ENCODE measurements around the gene NRF1.
"Not testable (repeated sequence)": the region's sequence is repeated elsewhere in the genome, so short reads cannot be mapped to it uniquely, and the experiment has no call there.

The NRF1 gene

GRCh38 chr7:129793506-129794310, 182.2 kb downstream of the NRF1 start:
- H3K9me3 ChIP-seq (replicated peaks in 1 of 11): no peaks in the 10 kb centered on the region
- no peaks in the 10 kb centered on the region for H3K4me1 ChIP-seq
- no peak for TF ChIP-seq Cebpa-rat (IDR thresholded peaks at IDR 0.05)
- H3K4me3 ChIP-seq: no peak overlapping the region
- no peak overlapping the region for H3K4me2 ChIP-seq
- H3K27ac ChIP-seq: no peak overlapping the region
- H4K20me1 ChIP-seq: no peaks in the 10 kb centered on the region; a peak in 2 of 22 replicates
- no peak overlapping the region for H3K9ac ChIP-seq
- H3K27me3 ChIP-seq: peaks cover 0 to 4% (median 3%) of the 10 kb centered on the region in 11 experiments; a peak in 4 of 22 replicates
- no peaks in the 10 kb centered on the region for H3K36me3 ChIP-seq

GRCh38 chr7:129794461-129794860, 182.9 kb downstream of the NRF1 start:
- H3K27me3 ChIP-seq; H3K9ac ChIP-seq; H3K4me2 ChIP-seq; H3K36me3 ChIP-seq; H4K20me1 ChIP-seq; H3K27ac ChIP-seq; H3K4me1 ChIP-seq; H3K9me3 ChIP-seq (replicated peaks in 1 of 11); H3K4me3 ChIP-seq: not testable (repeated sequence)

GRCh38 chr7:129796186-129796775, 184.8 kb downstream of the NRF1 start:
- no peak for TF ChIP-seq Cebpa-rat (IDR thresholded peaks at IDR 0.05)

GRCh38 chr7:129797214-129797789, 185.8 kb downstream of the NRF1 start:
- Histone ChIP-seq H3K4me3 (no peak overlapping the region), H3K27ac (no peak overlapping the region)

More at GRCh38 chr7:129796186-129796775, 184.8 kb downstream of the NRF1 start:
- Histone ChIP-seq H3K4me3 (no peak overlapping the region), H4K20me1 (no peaks in the 10 kb centered on the region; a peak in 3 of 22 replicates), H3K4me1 (no peaks in the 10 kb centered on the region), H3K9ac (no peak overlapping the region), H3K9me3 (replicated peaks in 1 of 11) (no peaks in the 10 kb centered on the region), H3K36me3 (no peaks in the 10 kb centered on the region), H3K27ac (no peak overlapping the region), H3K4me2 (no peak overlapping the region), H3K27me3 (no peaks in the 10 kb centered on the region)

GRCh38 chr7:129798616-129799349, 187.3 kb downstream of the NRF1 start:
- TF ChIP-seq Cebpa-rat (IDR thresholded peaks at IDR 0.05): no peak
- H3K9me3 ChIP-seq (replicated peaks in 1 of 11): no peaks in the 10 kb centered on the region
- H3K27me3 ChIP-seq: no peaks in the 10 kb centered on the region
- no peak overlapping the region for H3K9ac ChIP-seq
- no peaks in the 10 kb centered on the region for H3K4me1 ChIP-seq
- H3K4me3 ChIP-seq: no peak overlapping the region
- no peaks in the 10 kb centered on the region; a peak in 3 of 22 replicates for H4K20me1 ChIP-seq
- H3K36me3 ChIP-seq: no peaks in the 10 kb centered on the region
- no peak overlapping the region for H3K27ac ChIP-seq
- H3K4me2 ChIP-seq: no peak overlapping the region

More at GRCh38 chr7:129797214-129797789, 185.8 kb downstream of the NRF1 start:
- no peaks in the 10 kb centered on the region for H3K27me3 ChIP-seq
- H3K36me3 ChIP-seq: no peaks in the 10 kb centered on the region
- H3K9ac ChIP-seq: no peak overlapping the region
- H3K9me3 ChIP-seq (replicated peaks in 1 of 11): no peaks in the 10 kb centered on the region
- no peak overlapping the region for H3K4me2 ChIP-seq
- no peaks in the 10 kb centered on the region for H3K4me1 ChIP-seq
- no peaks in the 10 kb centered on the region; a peak in 3 of 22 replicates for H4K20me1 ChIP-seq
- no peak for TF ChIP-seq Cebpa-rat (IDR thresholded peaks at IDR 0.05)

- no peak overlapping the region for H3K27ac ChIP-seq
- no peak overlapping the region for H3K9ac ChIP-seq
- H3K4me3 ChIP-seq: no peak overlapping the region
- H4K20me1 ChIP-seq: no peaks in the 10 kb centered on the region; a peak in 2 of 22 replicates
- no peaks in the 10 kb centered on the region for H3K27me3 ChIP-seq
- no peaks in the 10 kb centered on the region for H3K9me3 ChIP-seq (replicated peaks in 1 of 11)
- no peaks in the 10 kb centered on the region for H3K4me1 ChIP-seq
- H3K4me2 ChIP-seq: no peak overlapping the region
- no peak for TF ChIP-seq Cebpa-rat (IDR thresholded peaks at IDR 0.05)
- H3K36me3 ChIP-seq: no peaks in the 10 kb centered on the region
Measured at GRCh38 chr7:129799350-129799955, 187.9 kb downstream of the NRF1 start.

GRCh38 chr7:129800901-129801300, 189.4 kb downstream of the NRF1 start:
- H3K4me1 ChIP-seq: peaks cover 0 to 5% (median 0%) of the 10 kb centered on the region in 10 experiments; a peak in 5 of 20 replicates
- no peak for TF ChIP-seq Cebpa-rat (IDR thresholded peaks at IDR 0.05)
- no peaks in the 10 kb centered on the region for H3K9me3 ChIP-seq (replicated peaks in 1 of 11)
- H3K4me2 ChIP-seq: no peak overlapping the region
- no peak overlapping the region for H3K4me3 ChIP-seq
- H3K27ac ChIP-seq: no peak overlapping the region
- H3K36me3 ChIP-seq: no peaks in the 10 kb centered on the region
- H3K27me3 ChIP-seq: no peaks in the 10 kb centered on the region
- H4K20me1 ChIP-seq: no peaks in the 10 kb centered on the region; a peak in 2 of 22 replicates
- no peak overlapping the region for H3K9ac ChIP-seq

GRCh38 chr7:129801882-129802281, 190.4 kb downstream of the NRF1 start:
- Histone ChIP-seq H3K36me3 (no peaks in the 10 kb centered on the region), H3K4me3 (no peak overlapping the region), H3K27ac (no peak overlapping the region), H3K4me2 (no peak overlapping the region), H3K27me3 (no peaks in the 10 kb centered on the region), H3K9me3 (replicated peaks in 1 of 11) (no peaks in the 10 kb centered on the region), H4K20me1 (no peaks in the 10 kb centered on the region; a peak in 2 of 22 replicates), H3K4me1 (peaks cover 0 to 5% (median 0%) of the 10 kb centered on the region in 10 experiments; a peak in 5 of 20 replicates), H3K9ac (no peak overlapping the region)
- TF ChIP-seq Cebpa-rat (IDR thresholded peaks at IDR 0.05): no peak

Data from BLaER1 treated with 17β-estradiol and CSF1 and Interleukin-3, amounts not matched to agents 10 nM and 100 nM (cell line).